HG03066 (cell line): ENCODE results near the gene F2R.
"Not testable (repeated sequence)": the region's sequence is repeated elsewhere in the genome, so short reads cannot be mapped to it uniquely, and the experiment has no call there.

Experiments
- ATAC-seq: cut with Tn5 transposase; IDR thresholded peaks from one replicate; pipeline ENCODE4 v1.9.1; 2021; ENCODE audit warnings: low read depth; ENCODE audit not compliant: unreplicated experiment

F2R gene

DNA sequence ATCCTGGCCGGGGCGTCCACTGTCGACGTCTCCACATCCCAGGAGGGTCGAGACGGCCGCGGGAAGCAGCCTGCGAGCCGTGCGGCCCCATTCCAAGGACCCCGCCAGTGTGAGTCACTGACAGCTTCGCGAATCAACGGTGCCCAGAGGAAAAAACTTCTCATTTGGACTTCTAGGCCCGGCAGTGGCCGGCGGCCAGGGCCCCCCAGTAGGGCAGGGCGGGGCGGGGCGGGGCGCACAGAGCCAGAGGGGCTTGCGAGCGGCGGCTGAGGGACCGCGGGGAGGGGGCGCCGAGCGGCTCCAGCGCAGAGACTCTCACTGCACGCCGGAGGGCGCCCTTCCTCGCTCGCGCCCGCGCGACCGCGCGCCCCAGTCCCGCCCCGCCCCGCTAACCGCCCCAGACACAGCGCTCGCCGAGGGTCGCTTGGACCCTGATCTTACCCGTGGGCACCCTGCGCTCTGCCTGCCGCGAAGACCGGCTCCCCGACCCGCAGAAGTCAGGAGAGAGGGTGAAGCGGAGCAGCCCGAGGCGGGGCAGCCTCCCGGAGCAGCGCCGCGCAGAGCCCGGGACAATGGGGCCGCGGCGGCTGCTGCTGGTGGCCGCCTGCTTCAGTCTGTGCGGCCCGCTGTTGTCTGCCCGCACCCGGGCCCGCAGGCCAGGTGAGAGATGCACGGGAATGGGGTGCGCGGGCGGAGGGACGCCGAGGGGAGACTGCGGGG is at the start of gene F2R:
Gene F2R, plus strand, starts transcription at position 391 of the 720 bp plus-strand sequence. Its CDS starts 182 bp downstream, at position 573.
- peak; percentile 66 for ATAC-seq

DNA sequence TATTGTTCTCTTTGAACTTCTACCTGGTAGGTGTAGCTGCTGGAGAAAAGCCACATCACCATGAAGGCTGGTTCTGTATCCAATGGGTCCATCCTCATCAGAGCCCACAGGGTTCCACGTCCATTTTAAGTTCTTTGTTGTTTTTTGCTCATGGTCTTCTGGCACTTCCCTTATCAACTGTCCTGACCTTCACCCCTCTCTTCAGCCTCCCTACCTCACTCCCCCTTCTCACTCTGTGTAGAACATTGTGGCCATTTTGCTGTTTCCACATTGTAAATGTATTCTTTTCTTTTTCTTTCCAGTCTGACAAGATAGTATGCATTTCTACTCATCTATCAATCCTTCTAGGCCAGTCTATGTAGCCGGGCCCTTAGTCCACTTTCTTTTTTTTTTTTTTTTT is 48.4 kb upstream of the F2R start:
- no peak for ATAC-seq

DNA sequence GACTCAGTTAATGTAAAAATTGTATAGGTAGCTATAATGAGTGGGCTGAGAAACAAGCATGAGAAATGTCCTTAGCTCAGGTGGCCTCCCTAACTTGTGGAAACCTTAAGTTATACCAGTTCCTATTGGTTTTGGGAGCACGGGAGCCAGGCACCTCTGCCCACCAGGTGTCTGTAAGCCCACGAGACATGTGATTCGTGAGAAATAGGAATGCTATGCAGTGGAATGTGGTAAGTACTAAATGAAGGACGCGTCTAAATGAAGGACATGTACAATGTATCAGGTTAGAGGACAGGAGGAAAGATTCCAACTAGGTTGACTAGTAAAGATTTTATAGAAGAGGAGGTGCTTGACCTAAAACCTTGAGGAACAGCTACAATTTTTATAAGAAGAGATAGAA is 46.7 kb upstream of the F2R start:
- no peak for ATAC-seq

DNA sequence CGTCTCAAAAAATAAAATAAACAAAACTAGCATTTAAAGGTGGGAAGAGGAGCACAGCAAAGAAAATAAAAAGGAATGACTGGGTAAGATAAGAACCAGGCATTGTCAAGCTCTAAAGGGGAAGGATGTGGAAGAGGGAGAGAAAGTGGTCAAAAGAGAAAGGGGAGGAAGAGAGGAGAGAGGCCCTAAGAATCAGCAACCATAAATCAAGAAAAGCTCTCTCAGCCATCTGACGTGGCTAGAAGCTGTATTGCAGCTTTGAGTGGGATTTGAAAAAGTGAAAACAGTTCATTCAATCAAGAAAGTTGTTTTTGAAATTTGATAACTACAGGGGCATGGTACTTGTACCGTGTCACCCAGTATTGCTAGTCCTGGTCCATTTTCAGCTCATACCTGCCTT is 45.4 kb upstream of the F2R start:
- ATAC-seq: no peak

DNA sequence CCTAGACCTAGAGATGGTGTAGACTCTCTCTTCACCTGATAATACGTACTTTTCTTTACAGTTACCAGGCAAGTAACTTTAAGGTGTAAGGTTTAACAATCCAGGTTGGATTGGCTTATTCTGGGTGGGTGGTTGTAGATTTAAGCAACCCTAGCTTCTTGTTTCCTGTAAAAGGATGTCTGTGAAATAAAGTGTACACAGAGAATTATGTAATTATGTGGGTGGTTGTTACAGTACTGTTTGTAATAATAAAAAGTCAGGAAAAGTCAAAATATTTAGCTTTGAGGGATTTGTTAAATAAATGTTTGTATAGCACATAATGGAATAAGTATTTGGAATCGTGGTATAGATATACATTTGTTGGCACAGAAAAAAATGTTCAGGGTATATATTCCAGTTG is 43.7 kb upstream of the F2R start:
- ATAC-seq: no peak

DNA sequence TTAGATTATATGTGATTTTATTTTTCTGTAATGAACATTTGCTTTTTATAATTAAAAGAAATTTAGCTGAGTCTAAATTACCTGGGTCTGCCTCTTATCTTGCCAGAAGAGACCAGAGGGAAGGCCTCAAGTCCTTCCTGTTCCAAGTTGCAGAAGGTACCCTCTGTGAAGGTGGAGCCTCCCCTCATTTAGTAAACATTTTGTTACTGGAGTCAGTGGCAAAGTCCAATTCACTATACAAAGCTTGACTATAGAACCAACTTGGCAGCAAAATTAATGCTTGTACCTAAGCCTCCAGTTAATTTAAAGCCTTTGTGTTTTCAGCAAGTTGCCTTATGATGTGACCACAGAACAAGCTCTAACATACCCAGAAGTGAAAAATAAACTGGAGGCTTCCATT is 42.8 kb upstream of the F2R start:
- ATAC-seq: no peak

DNA sequence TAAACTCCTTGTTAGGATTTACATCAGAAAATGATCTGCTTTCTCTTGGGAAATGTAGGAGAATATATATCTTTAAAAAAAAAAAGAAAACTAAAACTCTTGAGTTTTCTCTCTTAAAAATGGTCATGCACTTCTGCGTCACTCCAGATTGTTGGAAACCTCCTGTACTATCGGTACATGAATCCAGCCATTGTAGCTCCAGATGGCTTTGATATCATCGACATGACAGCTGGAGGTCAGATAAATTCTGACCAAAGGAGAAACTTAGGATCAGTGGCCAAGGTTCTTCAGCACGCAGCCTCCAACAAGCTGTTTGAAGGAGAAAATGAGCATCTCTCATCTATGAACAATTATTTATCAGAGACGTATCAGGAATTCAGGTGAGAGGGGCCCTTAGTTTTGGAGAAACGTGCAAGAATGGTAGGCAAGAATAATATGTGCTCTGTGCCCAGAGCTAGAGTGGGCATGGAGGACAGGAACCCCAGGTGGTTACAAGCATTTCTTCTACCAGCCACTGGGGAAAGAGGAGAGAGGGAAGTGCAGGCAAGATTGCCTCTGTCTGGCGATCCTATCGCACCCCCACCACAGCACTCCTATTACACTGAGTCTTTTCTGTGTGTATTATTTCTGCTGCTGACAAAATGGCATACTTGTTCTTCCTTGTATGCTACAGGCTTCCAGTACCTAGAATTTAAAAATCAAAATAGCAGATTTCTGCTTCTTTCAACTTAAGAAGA is 41.4 kb upstream of the F2R start:
- no peak for ATAC-seq

DNA sequence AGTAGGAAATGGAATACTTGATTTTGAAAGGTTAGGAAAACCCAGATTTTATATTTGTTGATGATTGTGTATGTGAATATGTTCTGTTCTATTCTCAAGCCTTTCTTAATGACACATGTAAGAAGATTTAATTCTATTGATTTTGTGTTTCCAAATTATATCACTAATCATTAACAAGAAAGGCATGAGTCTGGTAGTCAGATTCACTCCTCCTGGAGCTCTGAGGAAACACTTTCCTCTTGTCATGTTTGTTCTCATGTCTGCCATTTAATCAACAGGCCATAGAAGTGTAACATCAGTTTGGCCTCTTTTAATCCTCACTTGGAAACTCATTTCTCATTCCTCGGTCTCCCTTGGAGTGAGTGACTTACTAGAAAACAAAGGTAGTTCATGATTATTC is 40.6 kb upstream of the F2R start:
- no peak for ATAC-seq

DNA sequence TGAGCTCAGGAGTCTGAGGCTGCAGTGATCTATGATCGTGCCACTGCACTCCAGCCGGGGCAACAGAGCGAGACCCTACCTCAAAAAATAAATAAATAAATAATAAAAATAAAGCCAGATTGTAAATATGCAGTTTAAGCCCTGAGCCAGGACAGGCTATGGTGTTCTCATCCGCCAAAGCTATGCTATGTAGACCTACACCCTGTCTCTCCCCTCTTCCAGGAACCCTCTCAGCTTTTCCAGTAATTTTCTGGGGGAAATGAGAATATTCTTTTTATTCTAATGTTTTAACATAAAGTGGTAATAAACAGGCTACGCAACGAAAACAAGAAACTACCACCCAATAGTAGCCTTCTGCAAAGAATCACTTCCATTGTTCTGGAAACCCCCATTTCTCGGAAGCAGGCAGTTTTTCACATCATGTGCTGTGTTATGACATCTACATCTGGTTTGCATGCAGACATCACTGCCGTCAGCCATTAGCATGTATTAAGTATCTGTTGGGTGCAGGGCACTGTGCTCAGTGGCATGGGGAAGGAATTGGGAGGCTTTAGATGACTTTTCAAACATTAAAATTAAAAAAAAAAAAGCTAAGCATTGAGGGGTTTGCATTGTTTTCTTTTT is 38.0 kb upstream of the F2R start:
- no peak for ATAC-seq

DNA sequence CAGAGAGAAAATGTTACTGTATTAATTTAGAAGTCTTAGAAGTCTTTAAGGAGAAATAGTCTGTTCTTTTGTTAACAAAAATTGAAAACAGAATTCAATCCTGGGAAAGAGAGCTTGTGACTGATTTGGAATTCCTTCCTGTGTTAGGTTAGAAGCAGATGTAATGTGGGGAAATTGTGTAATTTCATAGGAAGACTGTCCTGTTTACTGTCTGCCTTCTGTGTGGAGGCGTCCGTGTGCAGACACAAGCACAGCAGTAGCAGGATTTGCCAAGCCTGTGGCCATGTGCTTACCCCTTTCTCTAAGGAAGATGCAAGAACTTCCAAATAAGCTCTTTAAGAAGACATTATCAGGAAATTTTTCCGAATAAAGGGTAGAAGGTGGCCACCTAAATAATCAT is 36.7 kb upstream of the F2R start:
- ATAC-seq: no peak

DNA sequence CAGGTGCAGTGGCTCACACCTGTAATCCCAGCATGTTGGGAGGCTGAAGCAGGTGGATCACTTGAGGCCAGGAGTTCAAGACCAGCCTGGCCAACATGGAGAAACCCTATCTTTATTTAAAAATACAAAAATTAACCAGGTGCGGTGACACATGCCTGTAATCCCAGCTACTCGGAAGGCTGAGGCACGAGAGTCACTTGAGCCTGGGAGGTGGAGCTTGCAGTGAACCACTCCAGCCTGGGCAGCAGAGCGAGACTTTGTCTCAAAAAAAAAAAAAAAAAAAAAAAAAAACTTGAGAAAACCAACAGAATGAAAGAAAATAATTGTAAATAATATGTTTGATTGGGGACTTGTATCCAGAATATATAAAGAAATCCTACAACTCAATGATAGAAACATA is 35.1 kb upstream of the F2R start:
- not testable (repeated sequence) for ATAC-seq

DNA sequence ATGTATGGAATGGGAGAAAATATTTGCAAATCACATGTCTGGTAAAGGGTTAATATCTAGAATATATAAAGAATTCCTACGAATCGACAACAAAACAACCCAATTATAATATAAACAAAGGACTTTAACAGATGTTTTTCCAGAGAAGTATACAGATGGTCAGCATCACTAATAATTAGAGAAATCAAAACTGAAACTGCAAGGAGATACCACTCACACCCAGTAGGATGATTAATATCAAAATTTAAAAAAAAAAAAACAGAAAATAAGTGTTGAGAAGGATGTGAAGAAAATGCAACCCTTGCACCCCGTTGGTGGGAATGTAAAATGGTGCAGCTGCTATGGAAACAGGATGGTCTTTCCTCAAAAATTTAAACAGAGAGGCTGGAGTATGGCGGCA is 34.6 kb upstream of the F2R start:
- ATAC-seq: no peak

DNA sequence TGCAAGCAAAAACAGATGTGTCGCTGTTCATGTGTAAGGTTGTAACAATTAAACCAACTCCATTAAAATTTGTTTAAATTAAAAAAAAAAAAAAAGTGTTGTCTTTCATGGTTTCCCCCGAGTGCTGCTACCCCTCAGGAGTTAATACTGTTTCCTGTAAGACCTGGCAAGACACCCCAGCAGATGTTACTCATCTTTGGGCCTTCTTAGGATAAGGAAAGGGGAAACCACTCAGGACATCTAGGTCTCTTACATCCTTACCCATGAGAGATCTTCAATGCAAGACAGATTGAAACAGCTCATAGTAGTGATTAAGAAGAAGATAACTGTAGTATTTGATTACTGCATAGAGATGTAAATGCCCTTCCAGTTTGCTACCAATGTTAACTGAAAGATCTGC is 33.5 kb upstream of the F2R start:
- ATAC-seq: no peak

DNA sequence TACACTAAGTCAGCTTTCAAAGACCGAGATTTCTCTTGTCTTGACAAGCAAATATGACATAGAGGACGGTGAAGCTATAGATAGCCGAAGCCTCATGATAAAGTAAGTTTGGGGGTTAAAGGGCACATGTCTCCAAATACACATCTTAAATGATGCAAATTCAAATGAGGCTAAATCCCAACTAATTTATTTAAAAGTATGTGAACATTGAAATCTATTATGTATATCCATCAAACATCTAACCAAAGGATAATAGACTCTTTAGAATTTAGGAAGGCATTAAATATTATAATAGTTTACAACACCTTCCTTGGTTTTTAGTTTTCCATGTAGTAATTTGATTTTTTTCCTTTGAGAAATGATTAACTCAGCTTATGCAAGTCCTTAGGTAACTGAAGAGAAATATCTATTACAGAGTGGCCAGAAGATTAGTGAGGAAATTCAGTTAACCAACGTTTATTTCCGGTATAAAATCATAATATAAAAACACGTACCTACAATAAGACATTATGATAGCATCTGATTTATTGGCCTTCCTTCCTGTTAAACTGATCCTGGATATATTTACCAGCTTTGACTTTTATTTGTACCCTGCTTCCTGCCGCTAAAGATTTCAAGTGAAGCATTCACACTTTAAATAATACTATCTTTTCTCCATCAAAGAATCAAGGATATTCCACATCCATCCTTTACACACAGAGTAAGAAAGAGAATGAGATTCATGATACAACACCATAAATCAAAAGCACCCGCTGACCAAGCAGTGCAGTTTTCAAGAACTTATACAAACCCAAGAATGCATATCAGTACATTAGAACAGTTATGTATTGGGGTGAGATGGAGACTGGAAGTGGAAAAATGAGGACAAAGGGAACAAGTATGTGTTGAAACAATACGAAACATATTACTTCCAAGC is 31.9 kb upstream of the F2R start:
- no peak for ATAC-seq

DNA sequence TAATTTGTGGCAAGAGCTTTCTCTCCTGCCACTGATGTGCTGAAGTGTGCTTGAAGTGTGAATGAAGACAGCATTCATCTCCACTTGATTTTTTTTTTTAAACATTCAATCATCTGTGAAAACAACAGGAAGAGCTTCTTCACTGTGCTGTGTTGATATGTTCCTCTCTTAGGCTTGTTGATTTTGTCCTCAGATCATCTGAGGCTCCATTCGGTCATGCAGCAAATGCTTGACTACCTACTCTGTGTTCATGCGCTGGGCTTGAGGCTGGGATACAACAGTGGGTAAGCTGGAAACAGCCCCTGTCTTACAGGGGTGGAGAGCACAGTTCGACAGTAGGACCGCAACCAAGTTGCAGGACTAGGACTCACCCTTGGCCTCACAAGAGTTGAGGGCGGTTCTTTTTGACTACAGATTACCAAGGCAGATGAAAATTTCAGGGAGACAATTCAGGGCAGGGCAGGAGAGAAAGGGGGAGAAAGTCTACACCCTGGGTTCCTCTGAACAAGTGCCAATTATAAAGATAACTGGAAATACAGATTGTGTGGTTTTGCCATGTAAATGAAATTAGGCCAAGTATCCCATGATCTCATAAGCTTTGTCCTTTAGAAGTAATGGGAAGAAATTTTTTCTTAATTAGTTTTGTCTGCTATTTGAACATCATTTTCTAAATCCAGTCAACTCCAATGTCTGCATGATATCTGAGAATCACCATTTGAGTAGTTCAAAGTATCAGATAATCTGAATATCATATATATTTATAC is 31.0 kb upstream of the F2R start:
- no peak for ATAC-seq

DNA sequence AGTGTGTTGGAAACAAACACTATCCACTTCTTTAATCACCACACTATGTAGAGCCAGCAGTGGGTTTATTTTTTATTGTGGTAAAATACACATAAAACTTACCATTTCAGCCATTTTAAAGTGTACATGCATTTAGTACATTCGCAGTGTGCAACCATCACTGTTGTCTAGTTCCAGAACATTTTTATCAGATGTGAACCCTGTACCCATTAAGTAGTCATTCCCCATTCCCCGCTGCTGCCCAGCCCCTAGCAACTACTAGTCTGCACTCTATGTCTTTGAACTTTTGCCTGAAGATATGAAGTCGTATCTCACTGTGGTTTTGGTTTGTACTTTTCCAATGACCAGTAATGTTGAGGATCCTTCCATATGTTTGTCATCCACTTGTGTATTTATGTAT is 30.2 kb upstream of the F2R start:
- ATAC-seq: no peak

DNA sequence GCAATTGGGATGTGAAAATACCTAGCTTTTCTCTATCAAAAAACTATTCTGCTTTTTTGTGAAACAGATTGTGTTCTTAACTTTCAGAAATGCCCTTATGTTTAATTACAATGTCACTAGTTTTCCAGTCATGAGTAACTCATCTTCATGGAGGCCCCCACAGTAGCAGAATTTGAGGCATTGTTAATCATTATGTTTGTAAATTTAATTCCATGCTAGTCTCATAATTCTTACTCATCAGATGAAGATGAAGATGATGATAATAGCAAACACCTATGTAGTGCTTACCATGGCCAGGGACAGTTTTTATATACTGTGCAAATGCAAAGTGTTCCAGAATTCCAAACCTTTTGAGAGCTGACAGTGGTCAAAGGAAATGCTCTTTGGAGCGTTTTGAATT is 27.7 kb upstream of the F2R start:
- no peak for ATAC-seq

DNA sequence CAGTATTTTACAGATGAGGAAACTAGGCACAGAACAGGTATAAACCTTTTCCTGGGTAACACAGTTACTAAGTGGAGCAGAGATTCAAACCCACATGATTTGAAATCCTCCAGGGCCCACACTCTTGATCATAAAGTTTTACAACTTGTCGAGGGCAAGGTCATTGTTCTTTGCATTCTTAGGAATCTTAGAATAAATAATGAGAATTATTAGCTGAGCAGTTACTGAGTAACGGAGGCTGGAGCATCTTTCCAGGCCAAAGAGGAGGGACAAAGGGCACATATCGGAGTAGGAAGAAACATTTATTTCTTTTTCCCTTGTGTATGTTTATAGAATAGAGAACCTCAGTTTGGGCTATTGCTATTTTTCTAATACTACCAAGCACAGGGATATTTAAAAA is 27.1 kb upstream of the F2R start:
- no peak for ATAC-seq

DNA sequence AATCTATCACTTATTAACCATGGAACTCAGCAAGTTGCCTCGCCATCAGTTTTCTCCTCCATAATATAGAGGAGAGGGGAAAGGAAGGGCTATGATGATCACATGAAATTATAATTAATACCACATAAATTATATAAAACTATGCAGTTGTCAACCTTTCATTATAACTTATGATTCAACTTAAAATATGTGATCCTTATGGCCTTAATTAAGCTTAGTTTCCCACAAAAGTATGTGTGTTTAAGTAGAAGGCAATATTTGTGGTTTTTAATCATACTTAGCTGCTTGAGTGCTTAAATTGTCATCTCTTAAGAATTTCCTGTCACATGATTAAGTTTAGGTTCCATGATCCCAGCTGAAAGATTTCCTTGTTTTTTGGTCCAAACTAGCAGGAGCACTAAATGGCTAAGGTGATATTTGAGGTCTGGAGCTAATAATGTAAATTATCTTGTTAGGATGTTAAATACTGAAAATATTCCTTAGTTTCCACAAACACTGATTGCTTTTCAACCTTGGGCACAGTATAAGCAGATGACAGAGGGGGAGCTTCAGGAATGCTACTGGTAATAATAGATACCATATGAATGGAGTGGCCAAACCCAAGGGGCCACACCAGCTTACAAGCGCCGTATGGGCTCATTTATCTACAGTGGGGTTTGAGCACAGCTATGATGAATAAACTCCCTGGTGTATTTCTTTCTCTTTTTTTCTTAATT is 26.4 kb upstream of the F2R start:
- ATAC-seq: no peak
